ENCODE measurements around the gene NOTCH2. TPM values are rescaled to one million over a fixed set of nuclear protein-coding genes. Genes with fewer than 3 reads are reported as not detected.

The NOTCH2 gene
- total RNA-seq, 4 donors from 2014 or later = 10.1 to 21.8 (median 15.8) TPM

DNA sequence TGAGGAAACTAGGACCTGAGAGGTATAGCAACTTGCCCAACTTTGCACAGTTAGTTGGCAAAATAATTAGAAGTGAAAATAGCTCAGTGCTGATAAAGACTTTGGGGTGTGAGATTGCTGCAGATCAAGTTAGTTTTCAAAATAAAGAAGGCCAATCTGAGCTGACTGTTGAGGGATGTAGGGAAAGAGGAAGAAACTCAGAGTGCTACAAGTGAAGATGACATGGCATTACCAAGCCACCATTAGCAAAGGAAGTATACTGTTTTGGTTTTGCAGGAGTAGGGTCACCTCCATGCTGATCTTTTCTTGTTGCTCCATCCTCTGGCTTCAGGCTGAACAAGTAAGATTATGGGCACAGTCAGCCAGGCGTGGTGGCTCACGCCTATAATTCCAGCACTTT is 94.5 kb downstream of the NOTCH2 start:
- no peaks in the 10 kb centered on the region for H3K36me3 ChIP-seq
- H3K27ac ChIP-seq = peak overlapping the region in 2 of 4 donors; percentile 13 to 47
- TF ChIP-seq, protein P1, sequence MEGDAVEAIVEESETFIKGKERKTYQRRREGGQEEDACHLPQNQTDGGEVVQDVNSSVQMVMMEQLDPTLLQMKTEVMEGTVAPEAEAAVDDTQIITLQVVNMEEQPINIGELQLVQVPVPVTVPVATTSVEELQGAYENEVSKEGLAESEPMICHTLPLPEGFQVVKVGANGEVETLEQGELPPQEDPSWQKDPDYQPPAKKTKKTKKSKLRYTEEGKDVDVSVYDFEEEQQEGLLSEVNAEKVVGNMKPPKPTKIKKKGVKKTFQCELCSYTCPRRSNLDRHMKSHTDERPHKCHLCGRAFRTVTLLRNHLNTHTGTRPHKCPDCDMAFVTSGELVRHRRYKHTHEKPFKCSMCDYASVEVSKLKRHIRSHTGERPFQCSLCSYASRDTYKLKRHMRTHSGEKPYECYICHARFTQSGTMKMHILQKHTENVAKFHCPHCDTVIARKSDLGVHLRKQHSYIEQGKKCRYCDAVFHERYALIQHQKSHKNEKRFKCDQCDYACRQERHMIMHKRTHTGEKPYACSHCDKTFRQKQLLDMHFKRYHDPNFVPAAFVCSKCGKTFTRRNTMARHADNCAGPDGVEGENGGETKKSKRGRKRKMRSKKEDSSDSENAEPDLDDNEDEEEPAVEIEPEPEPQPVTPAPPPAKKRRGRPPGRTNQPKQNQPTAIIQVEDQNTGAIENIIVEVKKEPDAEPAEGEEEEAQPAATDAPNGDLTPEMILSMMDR (IDR thresholded peaks at IDR 0.05 in 4 of 5, conservative IDR thresholded peaks at IDR 0.05 in 1 of 5) = no peak
- no peak for TF ChIP-seq POLR2A (IDR thresholded peaks at IDR 0.05)
- H3K4me1 ChIP-seq = peaks cover 13 to 22% of the 10 kb centered on the region in 2 donors
- H3K27me3 ChIP-seq = no peaks in the 10 kb centered on the region
- intact Hi-C loops (cut with DNase I; ENCODE audit: low total_unique reads) (no loop called here), in situ Hi-C loops (cut with MboI; ENCODE audit: low sequenced_read_pairs in 4 of 4) (no loop called here)
- no peak for ATAC-seq
- no peaks in the 10 kb centered on the region for H3K9me3 ChIP-seq
- H3K4me3 ChIP-seq = no peak overlapping the region
- no peak for DNase-seq

DNA sequence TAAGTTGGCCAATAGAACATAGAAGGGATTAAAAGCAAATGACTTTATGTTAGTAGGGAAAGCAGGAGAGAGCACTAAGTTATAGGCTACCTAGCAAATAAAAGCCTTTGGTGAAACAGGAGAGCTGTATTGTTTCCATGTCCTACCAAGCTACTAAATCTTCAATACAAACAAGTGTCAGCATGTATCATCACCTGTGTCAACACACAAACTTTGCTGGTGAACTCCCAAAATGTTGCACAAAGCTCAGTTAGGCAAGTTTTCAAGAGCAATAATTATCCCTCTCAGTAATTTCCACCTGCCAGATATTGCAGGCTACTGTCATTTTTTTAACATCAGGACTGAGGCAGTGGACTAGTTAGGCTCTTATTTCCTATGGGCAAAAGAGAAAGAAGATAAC is 95.4 kb downstream of the NOTCH2 start:
- peak; percentile 77 to 78 for ATAC-seq
- H3K4me1 ChIP-seq = peaks cover 13 to 22% of the 10 kb centered on the region in 2 donors
- H3K27ac ChIP-seq = peak overlapping the region in 1 of 4 donors; percentile 11
- DNase-seq = no peak
- in situ Hi-C loops (cut with MboI; ENCODE audit: low sequenced_read_pairs in 4 of 4) (no loop called here), intact Hi-C loops (cut with DNase I; ENCODE audit: low total_unique reads) (no loop called here)
- TF ChIP-seq, protein P1 (IDR thresholded peaks at IDR 0.05 in 4 of 5, conservative IDR thresholded peaks at IDR 0.05 in 1 of 5) = no peak
- no peak for TF ChIP-seq POLR2A (IDR thresholded peaks at IDR 0.05)
- H3K36me3 ChIP-seq = no peaks in the 10 kb centered on the region
- no peaks in the 10 kb centered on the region for H3K9me3 ChIP-seq
- no peak overlapping the region for H3K4me3 ChIP-seq
- no peaks in the 10 kb centered on the region for H3K27me3 ChIP-seq

DNA sequence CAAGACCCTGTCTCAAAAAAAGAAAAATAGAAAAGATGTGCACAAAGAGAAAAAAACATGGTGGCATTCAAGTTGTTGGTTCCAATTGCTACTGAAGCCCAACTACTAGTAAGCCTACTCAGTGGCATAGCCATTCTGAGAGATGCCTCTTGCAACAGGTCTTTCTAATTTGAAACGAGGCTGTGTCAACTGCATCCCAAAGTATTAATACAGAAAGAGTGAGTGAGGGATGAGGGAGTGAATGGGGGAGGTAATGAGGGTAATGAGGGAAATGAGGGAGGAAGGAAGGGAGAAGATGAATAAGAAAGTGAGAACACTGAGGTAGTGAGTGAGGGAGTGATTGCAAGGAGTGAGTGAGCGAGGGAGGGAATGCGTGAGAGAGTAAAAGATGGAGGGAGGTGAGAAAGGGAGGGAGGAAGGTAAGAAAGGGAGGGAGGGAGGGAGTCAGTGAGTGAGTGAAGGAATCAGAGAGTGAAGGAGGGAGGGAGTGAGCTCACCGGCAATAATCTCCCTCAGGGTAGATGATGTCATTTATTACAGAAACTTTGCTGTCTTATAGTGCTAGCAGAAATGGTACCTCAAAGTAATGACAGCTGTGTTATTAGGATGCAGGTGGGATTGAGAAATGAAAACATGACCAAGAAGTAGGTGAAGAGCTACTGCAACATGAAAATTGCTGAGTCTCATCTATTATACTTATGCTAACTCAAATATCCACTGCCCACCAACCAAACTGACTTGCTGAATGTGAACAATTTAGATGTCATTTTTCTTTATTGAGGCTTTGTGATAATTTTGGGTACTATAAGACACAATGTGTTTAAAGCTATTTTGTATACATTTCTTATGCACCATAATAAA is 97.5 kb downstream of the NOTCH2 start:
- in situ Hi-C loops (cut with MboI; ENCODE audit: low sequenced_read_pairs in 4 of 4) = no loop called here
- no peak for ATAC-seq
- no peak for DNase-seq
- Histone ChIP-seq H3K4me3 (no peak overlapping the region), H3K27ac (no peak overlapping the region), H3K27me3 (no peaks in the 10 kb centered on the region), H3K9me3 (no peaks in the 10 kb centered on the region), H3K4me1 (peaks cover 13 to 22% of the 10 kb centered on the region in 2 donors), H3K36me3 (peaks cover 0 to 6% of the 10 kb centered on the region in 2 donors)
- intact Hi-C loops (cut with DNase I; ENCODE audit: low total_unique reads) = no loop called here
- TF ChIP-seq POLR2A (IDR thresholded peaks at IDR 0.05) = no peak
- TF ChIP-seq, protein P1 (IDR thresholded peaks at IDR 0.05 in 4 of 5, conservative IDR thresholded peaks at IDR 0.05 in 1 of 5) = no peak

DNA sequence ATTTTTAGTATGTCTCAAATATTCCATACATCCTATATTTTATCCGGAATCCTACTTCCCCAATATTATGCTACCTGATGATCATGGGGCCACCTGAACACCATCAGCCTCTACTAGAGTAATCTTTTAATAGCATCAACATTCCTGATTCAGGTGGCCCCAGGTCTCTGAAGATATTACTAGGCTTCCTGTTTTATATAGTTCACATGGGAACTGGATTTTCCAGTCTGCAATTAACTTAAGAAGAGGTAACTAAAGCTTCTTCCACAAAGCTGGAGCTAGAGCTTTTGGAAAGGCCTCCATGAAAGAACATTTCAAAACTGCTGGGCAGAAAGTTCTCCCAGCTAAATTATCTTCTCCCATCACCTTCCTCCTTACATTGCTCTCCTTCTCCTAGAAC is 100.9 kb downstream of the NOTCH2 start:
- TF ChIP-seq, protein P1 (IDR thresholded peaks at IDR 0.05 in 4 of 5, conservative IDR thresholded peaks at IDR 0.05 in 1 of 5) = no peak
- TF ChIP-seq POLR2A (IDR thresholded peaks at IDR 0.05) = no peak
- ATAC-seq = no peak
- no peak for DNase-seq
- peaks cover 0 to 6% of the 10 kb centered on the region in 2 donors for H3K36me3 ChIP-seq
- in situ Hi-C loops (cut with MboI; ENCODE audit: low sequenced_read_pairs in 4 of 4) = no loop called here
- no peak overlapping the region for H3K27ac ChIP-seq
- peaks cover under 1 to 1% of the 10 kb centered on the region in 2 donors for H3K4me1 ChIP-seq
- no peaks in the 10 kb centered on the region for H3K27me3 ChIP-seq
- intact Hi-C loops (cut with DNase I; ENCODE audit: low total_unique reads) = no loop called here
- H3K4me3 ChIP-seq = no peak overlapping the region
- no peaks in the 10 kb centered on the region for H3K9me3 ChIP-seq

Data from gastrocnemius medialis (tissue), 4 donors.